Activated CD4-positive, alpha-beta T cell treated with anti-CD3 and anti-CD28 coated beads, Interleukin-2, amount 50 U/mL, for 48 hours (primary cell): ENCODE results near the gene ZNF334.

Experiments used
- DNase-seq, 2 experiments: peaks; one replicate each; pipeline ENCODE4 v3.0.0-alpha.2; 2020

The ZNF334 gene

DNA sequence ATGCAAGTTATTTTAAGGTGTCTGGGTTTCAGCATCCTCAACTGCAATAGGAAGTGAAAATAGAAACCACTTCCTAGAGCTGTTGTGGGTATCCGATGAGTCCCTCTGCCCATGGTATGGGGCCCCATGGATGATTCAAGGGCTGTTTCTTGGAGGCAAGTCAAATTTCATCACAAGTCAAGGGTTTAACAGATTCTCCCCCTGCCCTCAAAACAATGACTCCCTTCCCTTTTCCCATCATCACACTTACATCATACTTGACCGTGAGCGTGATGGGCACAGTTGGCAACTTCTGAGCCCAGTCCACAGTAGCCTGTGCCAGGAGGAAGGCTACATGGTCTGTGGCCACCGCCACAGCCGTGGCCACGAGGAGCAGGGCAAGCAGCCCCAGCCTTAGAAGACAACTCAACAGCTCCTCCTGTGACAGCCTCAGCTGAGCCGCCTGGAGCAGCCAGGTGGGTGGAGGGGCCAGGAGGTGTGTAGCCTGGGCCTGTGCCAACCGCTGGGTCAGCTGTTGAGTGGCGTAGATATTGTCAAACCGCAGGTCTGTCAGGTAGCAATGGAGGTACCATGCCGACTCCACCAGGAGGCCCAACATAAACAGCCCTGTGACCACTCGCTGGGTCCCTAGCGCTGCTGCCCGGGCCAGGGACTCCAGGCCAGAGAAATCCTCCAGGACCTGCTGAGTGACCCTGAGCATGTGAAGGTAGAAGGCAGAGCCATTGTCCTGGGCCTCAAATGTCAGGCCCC, 31.9 kb upstream of the ZNF334 start:
- peak; percentile 39 to 60 for DNase-seq

DNA sequence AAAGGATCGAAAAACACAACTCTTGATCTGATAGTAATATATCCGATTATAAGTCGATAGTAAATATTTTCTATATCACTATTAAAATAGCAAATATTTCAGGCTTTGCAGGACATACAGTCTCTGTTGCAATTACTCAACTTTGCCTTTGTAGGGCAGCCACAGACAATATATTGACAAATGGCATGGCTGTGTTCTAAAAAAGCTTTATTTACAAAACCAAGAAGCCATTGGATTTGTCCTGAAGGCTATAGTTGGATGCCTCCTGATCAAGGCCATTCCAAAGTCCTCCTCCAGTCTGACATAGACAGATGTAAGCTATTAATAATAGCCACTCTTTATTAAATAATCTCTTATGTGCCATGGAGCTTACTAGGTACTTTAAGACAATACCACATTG, 31.2 kb upstream of the ZNF334 start:
- no peak for DNase-seq

- DNase-seq = no peak
Measured at GRCh38 chr20:46543959-46544358, 30.6 kb upstream of the ZNF334 start.

GRCh38 chr20:46543033-46543432, 29.7 kb upstream of the ZNF334 start:
- DNase-seq = no peak

- DNase-seq = no peak
Measured at GRCh38 chr20:46541229-46541935, 28.0 kb upstream of the ZNF334 start.

- no peak for DNase-seq
Measured at GRCh38 chr20:46539113-46539512, 25.8 kb upstream of the ZNF334 start.

DNA sequence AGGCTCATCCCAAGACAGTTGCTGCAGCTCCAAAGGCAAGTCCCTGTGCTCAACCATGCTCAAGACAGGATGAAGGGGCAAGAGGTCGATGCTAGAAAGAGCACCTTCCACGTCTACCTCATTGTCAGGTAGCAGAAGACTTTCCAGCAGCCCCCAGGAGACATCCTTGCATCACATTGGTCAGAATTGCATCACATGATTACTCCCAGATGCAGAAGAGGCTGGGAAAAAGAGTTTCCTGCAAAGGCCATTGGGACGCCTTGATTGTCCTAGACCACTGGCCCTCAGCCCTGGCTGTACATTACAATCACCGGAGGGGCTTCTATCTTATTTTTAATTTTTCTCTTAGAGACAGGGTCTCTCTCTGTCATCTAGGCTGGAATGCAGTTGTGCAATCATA, 17.3 kb upstream of the ZNF334 start:
- DNase-seq = no peak

- DNase-seq = no peak
Measured at GRCh38 chr20:46523696-46524328, 10.5 kb upstream of the ZNF334 start.

DNA sequence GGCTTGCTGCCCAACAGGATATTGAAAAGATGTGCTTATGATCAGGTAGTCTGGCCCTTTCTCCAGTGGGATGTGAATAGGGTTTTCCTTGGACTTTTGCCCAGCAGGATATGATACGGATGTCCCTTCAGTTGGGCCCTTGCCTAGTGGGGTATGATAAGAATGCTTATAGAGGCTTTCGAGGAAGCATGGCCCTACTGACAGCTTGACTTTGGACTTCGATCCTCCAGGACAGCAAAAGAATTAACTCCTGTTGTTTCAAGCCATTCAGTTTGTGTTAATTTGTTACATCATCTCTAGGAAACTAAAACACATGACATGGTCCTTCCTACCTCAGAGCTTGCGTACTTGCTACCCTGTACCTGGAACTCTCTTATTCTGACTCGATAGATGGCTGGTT, 9.7 kb upstream of the ZNF334 start:
- DNase-seq = no peak

- peak; percentile 52 to 58 for DNase-seq
Measured at GRCh38 chr20:46520976-46521579, 7.7 kb upstream of the ZNF334 start.

GRCh38 chr20:46520540-46520939, 7.2 kb upstream of the ZNF334 start:
- DNase-seq = no peak

DNA sequence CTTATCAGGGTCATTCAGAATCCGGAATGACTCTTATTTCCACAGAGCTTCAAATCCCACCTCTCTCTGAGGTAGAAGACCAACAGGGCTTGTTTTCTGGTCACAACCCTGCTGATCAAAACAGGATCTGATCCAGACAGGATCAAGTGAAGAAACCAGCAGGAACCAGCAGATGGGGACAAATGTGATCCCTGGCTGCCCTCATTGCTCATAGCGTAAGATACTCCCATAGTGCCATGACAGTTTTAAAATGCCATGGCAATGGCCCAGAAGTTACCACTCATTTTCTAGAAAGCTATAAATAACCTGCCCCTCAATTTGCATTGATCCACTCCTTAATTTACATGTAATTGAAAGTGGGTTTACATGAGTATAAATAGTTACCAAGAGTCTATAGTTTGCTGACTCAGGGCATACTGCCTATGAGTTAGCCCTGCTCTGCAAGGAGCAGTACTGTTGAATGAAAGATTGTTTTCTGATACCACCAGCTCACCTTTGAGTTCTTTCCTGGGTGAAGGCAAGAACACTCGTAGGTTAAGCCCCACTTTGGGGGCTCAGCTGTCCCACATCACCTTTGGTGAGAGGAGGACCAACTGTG, 6.2 kb upstream of the ZNF334 start:
- no peak for DNase-seq

DNA sequence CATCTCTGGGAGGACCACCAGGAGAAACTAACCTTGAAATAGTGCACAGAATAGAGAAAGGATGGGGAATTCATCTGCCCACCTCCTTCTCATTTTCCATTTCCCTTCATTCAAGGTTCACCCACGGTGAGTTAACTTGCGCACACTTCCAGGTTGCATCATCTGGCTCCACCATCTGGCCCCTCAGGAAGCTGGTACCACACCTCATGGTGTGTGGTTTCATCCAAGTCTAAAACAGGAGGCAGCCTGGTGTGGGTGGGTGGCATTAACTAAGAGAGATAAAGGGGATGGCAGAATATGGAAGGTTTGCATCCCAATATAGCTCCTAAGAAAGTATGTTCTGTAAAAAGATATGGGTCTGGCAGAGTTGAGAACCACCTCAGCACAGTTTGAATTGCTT, 3.8 kb downstream of the ZNF334 start:
- DNase-seq = no peak

GRCh38 chr20:46507760-46508407, 5.5 kb downstream of the ZNF334 start:
- DNase-seq = no peak

DNA sequence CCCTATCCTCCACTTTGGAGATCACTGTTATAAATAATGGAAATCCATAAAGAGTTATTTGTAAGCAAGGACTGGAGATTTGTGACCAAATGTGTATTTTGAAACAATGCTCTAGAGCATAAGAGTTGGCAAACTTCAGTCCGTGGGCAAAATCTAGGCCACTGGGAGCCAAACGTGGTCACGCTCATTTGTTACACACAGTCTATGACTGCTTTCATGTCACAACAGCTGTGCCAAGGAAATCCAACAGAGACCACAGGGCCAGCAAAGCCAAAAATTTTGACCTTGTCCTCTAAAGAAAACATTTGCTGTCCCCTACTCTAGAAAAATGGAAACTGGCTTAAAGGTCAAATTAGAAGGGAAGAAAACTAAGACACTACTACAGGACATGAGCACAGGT, 7.9 kb downstream of the ZNF334 start:
- no peak for DNase-seq

- DNase-seq = no peak
Measured at GRCh38 chr20:46501961-46502360, 11.4 kb downstream of the ZNF334 start.

DNA sequence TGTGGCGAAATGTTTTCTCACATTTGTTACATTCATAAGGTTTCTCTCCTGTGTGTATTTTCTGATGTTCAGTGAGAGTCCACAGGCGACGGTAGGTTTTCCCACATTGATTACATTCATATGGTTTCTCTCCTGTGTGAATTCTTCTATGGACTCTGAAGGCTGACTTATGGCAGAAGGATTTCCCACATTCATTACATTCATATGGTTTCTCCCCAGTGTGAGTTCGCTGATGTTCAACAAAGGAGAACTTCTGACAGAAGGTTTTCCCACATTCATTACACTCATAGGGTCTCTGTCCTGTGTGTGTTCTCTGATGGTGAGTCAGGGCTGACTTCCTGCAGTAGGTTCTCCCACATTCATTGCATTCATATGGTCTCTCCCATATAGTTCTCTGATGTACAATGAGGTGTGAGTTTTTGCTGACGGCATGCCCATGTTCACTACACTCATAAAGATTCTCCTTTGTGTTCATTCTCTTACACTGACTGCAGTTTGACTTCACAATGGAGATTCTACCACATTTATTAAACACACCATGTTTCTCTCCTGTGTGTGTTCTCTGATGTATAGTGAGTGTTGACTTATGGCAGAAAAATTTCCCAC, 11.9 kb downstream of the ZNF334 start:
- DNase-seq = no peak

GRCh38 chr20:46494077-46494476, 19.3 kb downstream of the ZNF334 start:
- no peak for DNase-seq

DNA sequence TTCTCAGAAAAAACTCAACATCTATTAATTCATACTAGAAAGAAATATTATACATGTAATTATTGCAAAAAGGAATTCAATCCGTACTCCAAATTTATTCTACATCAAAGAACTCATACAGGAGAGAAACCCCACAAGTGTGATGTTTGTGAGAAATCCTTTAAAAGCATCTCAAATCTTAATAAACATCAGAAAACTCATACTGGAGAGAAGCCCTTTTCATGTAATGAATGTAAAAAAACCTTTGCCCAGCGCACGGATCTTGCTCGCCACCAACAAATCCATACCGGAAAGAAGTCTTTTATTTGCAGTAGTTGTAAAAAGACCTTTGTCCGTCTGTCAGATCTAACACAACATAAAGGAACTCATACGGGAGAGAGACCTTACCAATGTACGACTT, 22.0 kb downstream of the ZNF334 start:
- no peak for DNase-seq

DNA sequence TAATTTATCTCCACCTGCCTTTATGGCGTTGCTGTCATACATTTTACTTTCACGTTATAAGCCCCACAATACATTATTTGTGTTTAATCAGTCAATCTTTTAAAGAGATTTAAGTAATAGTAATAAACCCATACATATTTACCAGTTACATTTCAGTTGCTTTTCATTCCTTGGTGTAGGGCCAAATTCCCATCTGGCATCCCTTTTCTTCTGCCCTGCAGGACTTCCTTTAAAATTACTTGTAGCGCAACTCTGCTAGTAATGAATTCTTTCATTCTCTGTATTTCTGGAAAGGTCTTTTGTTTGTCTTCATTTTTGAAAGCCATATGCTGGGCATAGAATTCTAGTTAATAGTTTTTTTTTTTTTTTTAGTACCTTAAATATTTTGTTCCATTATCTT, 24.9 kb downstream of the ZNF334 start:
- DNase-seq = no peak

- DNase-seq = no peak
Measured at GRCh38 chr20:46487628-46488027, 25.7 kb downstream of the ZNF334 start.

DNA sequence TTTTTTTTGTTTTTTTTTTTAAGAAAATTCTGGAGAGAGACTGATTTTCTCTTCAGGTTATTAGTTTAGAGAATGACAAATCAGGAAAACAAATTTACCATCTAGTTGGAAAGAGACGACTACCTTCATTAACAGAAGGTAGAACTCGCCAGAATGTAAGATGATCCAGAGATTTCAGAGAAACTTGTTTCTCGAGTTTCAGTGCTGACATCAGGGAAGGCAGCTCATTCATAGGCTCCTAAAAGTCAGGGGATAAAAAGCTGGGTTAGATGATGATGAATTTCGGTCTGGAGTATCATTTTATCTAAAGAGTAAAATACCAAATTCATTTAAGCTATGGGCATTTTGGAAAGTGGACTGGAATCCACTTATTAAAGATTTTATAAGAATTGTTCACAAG, 27.9 kb downstream of the ZNF334 start:
- no peak for DNase-seq
